Urinary bladder (tissue), 4 donors: ENCODE measurements around the gene RMDN2. TPM values are rescaled to one million over a fixed set of nuclear protein-coding genes. Genes with fewer than 3 reads are reported as not detected.
"Not testable (repeated sequence)": the region's sequence is repeated elsewhere in the genome, so short reads cannot be mapped to it uniquely, and the experiment has no call there.

Experiments used
- DNase-seq: peaks from one replicate; pipeline ENCODE4 v3.0.0-alpha.2; 2015; ENCODE audit errors: extremely low spot score
- H3K27ac ChIP-seq: one replicate; pipeline ENCODE4 v1.5.1; 2013; ENCODE audit warnings: low read depth, mild to moderate bottlenecking, moderate library complexity
- H3K36me3 ChIP-seq: one replicate; pipeline ENCODE4 v1.6.1; 2013; ENCODE audit warnings: mild to moderate bottlenecking, moderate library complexity; ENCODE audit not compliant: insufficient read depth
- H3K4me1 ChIP-seq: one replicate; pipeline ENCODE4 v1.6.1; 2013; ENCODE audit warnings: mild to moderate bottlenecking, moderate library complexity; ENCODE audit not compliant: insufficient read depth
- H3K4me3 ChIP-seq: one replicate; pipeline ENCODE4 v1.5.1; 2013; ENCODE audit warnings: low read depth, low read length
- WGBS: extraction: QIAGEN DNeasy Blood & Tissue Kit; methylation state at CpG from one replicate; pipeline ENCODE4 v1.1.7; 2013; 5-methylcytosine and 5-hydroxymethylcytosine counted together
- polyA plus RNA-seq: library from polyadenylated mRNA; stranded (reverse); fragments of 200-250 nt; gene quantifications from one replicate; pipeline ENCODE4 v1.2.3, GENCODE V29; 2013
- total RNA-seq: library from RNA; depleted of rRNA; stranded (reverse); fragments of >200 nt; gene quantifications from one replicate; pipeline ENCODE4 v1.2.3, GENCODE V29; 2014
- donor health status: healthy with polysubstance abuse.
- donor health status: healthy.

The RMDN2 gene
- total and polyA plus RNA-seq, 2 donors, result 6.4 to 17.7 TPM

GRCh38 chr2:37926635-37927034 lies 1.5 kb downstream of the RMDN2 start:
- 98% methylated on average over 6 of the region's 6 CpGs for WGBS
- H3K27ac ChIP-seq, result no peak overlapping the region
- no peak for DNase-seq
- H3K4me3 ChIP-seq, result no peak overlapping the region
- no peaks in the 10 kb centered on the region for H3K4me1 ChIP-seq
- H3K36me3 ChIP-seq, result no peaks in the 10 kb centered on the region

- no peak overlapping the region for H3K4me3 ChIP-seq
- no peak overlapping the region for H3K27ac ChIP-seq
- H3K36me3 ChIP-seq, result no peaks in the 10 kb centered on the region
- no peaks in the 10 kb centered on the region for H3K4me1 ChIP-seq
- 76% methylated on average over 2 of the region's 2 CpGs for WGBS
- DNase-seq, result no peak
Measured at GRCh38 chr2:37928377-37928776, 3.3 kb downstream of the RMDN2 start.

GRCh38 chr2:37930392-37930791 lies 5.3 kb downstream of the RMDN2 start:
- H3K36me3 ChIP-seq, DNase-seq, H3K27ac ChIP-seq, H3K4me3 ChIP-seq, H3K4me1 ChIP-seq: not testable (repeated sequence)
- WGBS, result 87% methylated on average over 5 of the region's 5 CpGs

GRCh38 chr2:37932873-37933272 lies 7.8 kb downstream of the RMDN2 start:
- H3K4me1 ChIP-seq, H3K36me3 ChIP-seq, DNase-seq, H3K4me3 ChIP-seq, H3K27ac ChIP-seq: not testable (repeated sequence)
- WGBS, result 97% methylated on average over 14 of the region's 28 CpGs

- no peak for DNase-seq
- H3K27ac ChIP-seq, result no peak overlapping the region
- whole genome bisulfite sequencing, result 78% methylated on average over 7 of the region's 7 CpGs
Measured at GRCh38 chr2:37934591-37935513, 9.8 kb downstream of the RMDN2 start.

GRCh38 chr2:37937568-37937967 lies 12.5 kb downstream of the RMDN2 start:
- not testable (repeated sequence) for H3K36me3 ChIP-seq, H3K4me1 ChIP-seq, H3K4me3 ChIP-seq, DNase-seq, H3K27ac ChIP-seq
- 45% methylated on average over 1 of the region's 1 CpG for WGBS

More at GRCh38 chr2:37934591-37935513, 9.8 kb downstream of the RMDN2 start:
- no peaks in the 10 kb centered on the region for H3K4me1 ChIP-seq
- H3K36me3 ChIP-seq, result no peaks in the 10 kb centered on the region
- H3K4me3 ChIP-seq, result no peak overlapping the region

GRCh38 chr2:37941267-37941666 lies 16.2 kb downstream of the RMDN2 start:
- H3K27ac ChIP-seq, H3K36me3 ChIP-seq, H3K4me3 ChIP-seq, H3K4me1 ChIP-seq, DNase-seq: not testable (repeated sequence)
- 96% methylated on average over 8 of the region's 8 CpGs for WGBS

GRCh38 chr2:37944268-37944667 lies 19.2 kb downstream of the RMDN2 start:
- no peaks in the 10 kb centered on the region for H3K36me3 ChIP-seq
- no peak overlapping the region for H3K4me3 ChIP-seq
- DNase-seq, result no peak
- H3K4me1 ChIP-seq, result no peaks in the 10 kb centered on the region
- WGBS, result 95% methylated on average over 2 of the region's 2 CpGs
- H3K27ac ChIP-seq, result no peak overlapping the region

GRCh38 chr2:37947306-37947705 lies 22.2 kb downstream of the RMDN2 start:
- 98% methylated on average over 1 of the region's 1 CpG for WGBS

GRCh38 chr2:37962018-37962739 lies 37.1 kb downstream of the RMDN2 start:
- WGBS, result 63% methylated on average over 7 of the region's 7 CpGs
- H3K4me3 ChIP-seq, H3K4me1 ChIP-seq, H3K36me3 ChIP-seq, DNase-seq, H3K27ac ChIP-seq: not testable (repeated sequence)

More at GRCh38 chr2:37947306-37947705, 22.2 kb downstream of the RMDN2 start:
- Histone ChIP-seq H3K36me3 (no peaks in the 10 kb centered on the region), H3K4me3 (no peak overlapping the region), H3K4me1 (no peaks in the 10 kb centered on the region), H3K27ac (no peak overlapping the region)
- no peak for DNase-seq

- not testable (repeated sequence) for H3K36me3 ChIP-seq, H3K4me3 ChIP-seq, H3K4me1 ChIP-seq, DNase-seq, H3K27ac ChIP-seq
- whole genome bisulfite sequencing, result 85% methylated on average over 9 of the region's 9 CpGs
Measured at GRCh38 chr2:37962740-37963121, 37.6 kb downstream of the RMDN2 start.

GRCh38 chr2:37963901-37964300 lies 38.8 kb downstream of the RMDN2 start:
- H3K4me3 ChIP-seq, H3K27ac ChIP-seq, DNase-seq, H3K4me1 ChIP-seq, H3K36me3 ChIP-seq: not testable (repeated sequence)
- 89% methylated on average over 33 of the region's 33 CpGs for WGBS

- H3K4me3 ChIP-seq, result no peak overlapping the region
- no peaks in the 10 kb centered on the region for H3K36me3 ChIP-seq
- DNase-seq, result no peak
- WGBS, result 92% methylated on average over 3 of the region's 3 CpGs
- H3K4me1 ChIP-seq, result no peaks in the 10 kb centered on the region
- H3K27ac ChIP-seq, result no peak overlapping the region
Measured at GRCh38 chr2:37966326-37966725, 41.2 kb downstream of the RMDN2 start.

GRCh38 chr2:37969731-37970130 lies 44.6 kb downstream of the RMDN2 start:
- H3K36me3 ChIP-seq, result no peaks in the 10 kb centered on the region
- no peak overlapping the region for H3K4me3 ChIP-seq
- DNase-seq, result no peak
- H3K4me1 ChIP-seq, result no peaks in the 10 kb centered on the region
- H3K27ac ChIP-seq, result no peak overlapping the region
